WERI-Rb-1 (cell line): ENCODE results near the gene BTBD1.
"Not testable (repeated sequence)": the region's sequence is repeated elsewhere in the genome, so short reads cannot be mapped to it uniquely, and the experiment has no call there.

Experiments used
- DNase-seq: peaks from one replicate; pipeline ENCODE4 v3.0.0-alpha.2; 2020
- H3K27ac ChIP-seq: fragments of 250-450 bp; sonication (Bioruptor Pico); 2 replicates; pipeline ENCODE4 v1.5.1; 2020; ENCODE audit warnings: mild to moderate bottlenecking, moderate library complexity
- H3K27me3 ChIP-seq: fragments of 250-450 bp; sonication (Bioruptor Pico); 2 replicates; pipeline ENCODE4 v1.5.1; 2021; ENCODE audit warnings: mild to moderate bottlenecking, low read depth, moderate library complexity; ENCODE audit not compliant: insufficient read depth, severe bottlenecking
- H3K36me3 ChIP-seq: fragments of 250-450 bp; sonication (Bioruptor Pico); 2 replicates; pipeline ENCODE4 v1.5.1; 2020; ENCODE audit warnings: mild to moderate bottlenecking, moderate library complexity
- H3K4me3 ChIP-seq: 2 replicates; pipeline ENCODE4 v1.5.1; 2011; ENCODE audit warnings: low read depth, mild to moderate bottlenecking, control low read depth, low read length
- H3K9me3 ChIP-seq: fragments of 250-450 bp; sonication (Bioruptor Pico); 2 replicates; pipeline ENCODE4 v1.5.1; 2021; ENCODE audit warnings: mild to moderate bottlenecking, moderate library complexity; ENCODE audit not compliant: severe bottlenecking
- TF ChIP-seq, protein P1 (sequence below): IDR thresholded peaks from 2 replicates; pipeline ENCODE4 v1.5.1; 2011; ENCODE audit warnings: low read depth, mild to moderate bottlenecking, control low read depth, inconsistent platforms, low read length

The BTBD1 gene

DNA sequence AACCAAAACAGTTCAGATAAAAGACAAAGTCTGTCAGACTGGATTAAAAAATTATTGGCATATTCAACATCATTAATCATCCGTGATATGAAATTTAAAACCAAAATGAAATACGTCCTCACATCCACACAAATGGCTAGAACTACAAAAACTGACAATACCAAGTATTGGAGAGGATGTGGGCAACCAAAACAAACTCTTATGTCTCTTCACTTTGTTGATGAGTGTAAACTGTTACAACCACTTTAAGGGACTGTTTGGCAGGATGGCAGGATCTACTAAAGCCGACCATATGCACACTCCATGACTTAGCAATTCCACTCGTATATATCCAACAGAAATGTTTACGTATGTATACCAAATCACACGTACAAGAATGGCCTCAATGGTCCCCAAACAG is 30.8 kb downstream of the BTBD1 start:
- TF ChIP-seq, protein P1, sequence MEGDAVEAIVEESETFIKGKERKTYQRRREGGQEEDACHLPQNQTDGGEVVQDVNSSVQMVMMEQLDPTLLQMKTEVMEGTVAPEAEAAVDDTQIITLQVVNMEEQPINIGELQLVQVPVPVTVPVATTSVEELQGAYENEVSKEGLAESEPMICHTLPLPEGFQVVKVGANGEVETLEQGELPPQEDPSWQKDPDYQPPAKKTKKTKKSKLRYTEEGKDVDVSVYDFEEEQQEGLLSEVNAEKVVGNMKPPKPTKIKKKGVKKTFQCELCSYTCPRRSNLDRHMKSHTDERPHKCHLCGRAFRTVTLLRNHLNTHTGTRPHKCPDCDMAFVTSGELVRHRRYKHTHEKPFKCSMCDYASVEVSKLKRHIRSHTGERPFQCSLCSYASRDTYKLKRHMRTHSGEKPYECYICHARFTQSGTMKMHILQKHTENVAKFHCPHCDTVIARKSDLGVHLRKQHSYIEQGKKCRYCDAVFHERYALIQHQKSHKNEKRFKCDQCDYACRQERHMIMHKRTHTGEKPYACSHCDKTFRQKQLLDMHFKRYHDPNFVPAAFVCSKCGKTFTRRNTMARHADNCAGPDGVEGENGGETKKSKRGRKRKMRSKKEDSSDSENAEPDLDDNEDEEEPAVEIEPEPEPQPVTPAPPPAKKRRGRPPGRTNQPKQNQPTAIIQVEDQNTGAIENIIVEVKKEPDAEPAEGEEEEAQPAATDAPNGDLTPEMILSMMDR: no peak
- no peak for DNase-seq
- Histone ChIP-seq H3K27me3 (no peaks in the 10 kb centered on the region), H3K27ac (no peak overlapping the region), H3K36me3 (peaks cover 29% of the 10 kb centered on the region), H3K9me3 (no peaks in the 10 kb centered on the region), H3K4me3 (no peak overlapping the region)

DNA sequence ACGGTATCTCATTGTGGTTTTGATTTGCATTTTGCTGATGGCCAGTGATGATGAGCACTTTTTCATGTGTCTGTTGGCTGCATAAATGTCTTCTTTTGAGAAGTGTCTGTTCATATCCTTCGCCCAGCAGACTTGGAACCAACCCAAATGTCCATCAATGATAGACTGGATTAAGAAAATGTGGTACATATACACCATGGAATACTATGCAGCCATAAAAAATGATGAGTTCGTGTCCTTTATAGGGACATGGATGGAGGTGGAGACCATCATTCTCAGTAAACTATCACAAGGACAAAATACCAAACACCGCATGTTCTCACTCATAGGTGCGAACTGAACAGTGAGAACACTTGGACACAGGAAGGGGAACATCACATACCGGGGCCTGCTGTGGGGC is 35.8 kb downstream of the BTBD1 start:
- H3K9me3 ChIP-seq, DNase-seq, H3K27me3 ChIP-seq, H3K27ac ChIP-seq, H3K4me3 ChIP-seq: not testable (repeated sequence)
- peaks cover 52% of the 10 kb centered on the region for H3K36me3 ChIP-seq

DNA sequence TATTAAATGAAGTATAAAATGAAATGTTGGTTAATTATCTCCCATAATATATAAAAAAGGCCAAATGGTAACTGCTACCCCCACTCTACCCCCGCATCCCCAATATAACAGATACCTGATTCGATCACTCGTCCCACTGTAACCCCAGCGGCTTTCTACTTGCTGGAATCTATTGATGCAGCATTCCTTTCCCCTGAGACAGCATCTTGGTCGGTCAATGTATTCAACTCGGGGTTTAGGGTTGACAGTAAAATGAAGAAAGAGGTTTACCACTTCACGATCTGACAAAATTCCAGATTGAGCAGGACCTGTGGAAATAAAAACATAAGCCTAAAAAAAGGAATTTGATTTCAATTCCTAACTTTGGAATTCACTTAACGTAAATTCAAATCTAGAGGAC is 37.0 kb downstream of the BTBD1 start:
- Histone ChIP-seq H3K27ac (no peak overlapping the region), H3K9me3 (no peaks in the 10 kb centered on the region), H3K36me3 (peaks cover 55% of the 10 kb centered on the region), H3K27me3 (no peaks in the 10 kb centered on the region), H3K4me3 (no peak overlapping the region)
- TF ChIP-seq, protein P1: no peak
- no peak for DNase-seq

DNA sequence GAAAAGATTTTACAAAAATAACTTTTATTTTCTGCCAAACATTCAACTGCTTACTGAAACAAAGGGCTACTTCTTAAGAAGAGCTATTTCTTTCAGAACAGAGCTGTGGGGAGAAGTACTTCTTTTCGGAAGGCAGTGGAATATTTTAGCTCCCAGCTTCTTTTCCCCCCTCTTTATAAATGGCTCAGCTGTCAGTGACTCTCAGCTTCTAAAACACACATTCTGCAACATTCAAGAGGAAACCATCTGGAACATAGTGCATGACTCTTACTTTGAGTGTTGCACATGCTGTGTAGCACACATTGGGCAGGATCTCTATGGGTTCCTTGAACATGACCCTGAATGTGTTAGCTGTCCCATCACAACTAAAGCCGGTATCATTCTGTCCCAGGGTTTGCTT is 48.6 kb downstream of the BTBD1 start:
- TF ChIP-seq, protein P1: no peak
- no peak overlapping the region for H3K27ac ChIP-seq
- H3K9me3 ChIP-seq: no peaks in the 10 kb centered on the region
- DNase-seq: no peak
- no peak overlapping the region for H3K4me3 ChIP-seq
- H3K27me3 ChIP-seq: no peaks in the 10 kb centered on the region
- H3K36me3 ChIP-seq: peaks cover 41% of the 10 kb centered on the region

DNA sequence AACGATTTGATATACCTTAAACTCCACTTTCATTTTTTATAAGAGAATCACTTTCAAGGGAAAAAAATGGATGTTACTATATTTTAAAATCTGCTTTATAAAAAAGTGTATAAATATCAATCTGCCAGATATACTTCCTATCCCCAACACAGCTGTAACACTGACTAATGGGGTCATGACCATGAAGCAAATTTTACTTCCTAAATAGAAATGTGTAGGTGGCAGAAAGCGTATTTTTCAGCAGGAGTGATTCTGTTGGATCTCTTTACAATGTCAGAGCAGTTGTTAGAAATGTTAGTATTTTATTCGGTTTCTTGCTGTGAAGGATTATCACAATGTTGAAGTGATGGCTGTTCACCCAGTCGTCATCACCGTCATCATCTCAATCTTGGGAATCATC is 50.1 kb downstream of the BTBD1 start:
- no peak for DNase-seq
- H3K27me3 ChIP-seq: no peaks in the 10 kb centered on the region
- TF ChIP-seq, protein P1: no peak
- no peak overlapping the region for H3K4me3 ChIP-seq
- H3K27ac ChIP-seq: no peak overlapping the region
- no peaks in the 10 kb centered on the region for H3K9me3 ChIP-seq
- H3K36me3 ChIP-seq: peaks cover 40% of the 10 kb centered on the region

DNA sequence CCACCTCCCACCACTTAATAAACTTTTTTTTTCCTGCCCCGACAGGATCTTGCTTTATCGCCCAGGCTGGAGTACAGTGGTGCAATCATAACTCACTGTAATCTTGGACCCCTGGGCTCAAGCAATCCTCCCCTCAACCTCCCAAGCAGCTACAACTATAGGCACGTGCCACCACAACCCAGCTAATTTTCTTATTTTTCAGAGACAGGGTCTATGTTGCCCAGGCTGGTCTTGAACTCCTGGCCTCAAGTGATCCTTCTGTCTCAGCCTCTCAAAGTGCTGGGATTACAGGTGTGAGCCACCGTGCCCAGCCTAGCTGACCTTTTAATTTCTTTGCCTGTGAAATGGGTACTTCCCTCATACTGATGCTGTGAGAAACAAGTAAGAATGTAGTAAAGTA is 51.7 kb downstream of the BTBD1 start:
- H3K4me3 ChIP-seq: no peak overlapping the region
- peaks cover 33% of the 10 kb centered on the region for H3K36me3 ChIP-seq
- H3K27me3 ChIP-seq: no peaks in the 10 kb centered on the region
- no peak overlapping the region for H3K27ac ChIP-seq
- no peaks in the 10 kb centered on the region for H3K9me3 ChIP-seq
- TF ChIP-seq, protein P1: no peak
- DNase-seq: no peak
